ENCODE data around the gene COQ4.
"Not testable (repeated sequence)": the region's sequence is repeated elsewhere in the genome, so short reads cannot be mapped to it uniquely, and the experiment has no call there.

The COQ4 gene

DNA sequence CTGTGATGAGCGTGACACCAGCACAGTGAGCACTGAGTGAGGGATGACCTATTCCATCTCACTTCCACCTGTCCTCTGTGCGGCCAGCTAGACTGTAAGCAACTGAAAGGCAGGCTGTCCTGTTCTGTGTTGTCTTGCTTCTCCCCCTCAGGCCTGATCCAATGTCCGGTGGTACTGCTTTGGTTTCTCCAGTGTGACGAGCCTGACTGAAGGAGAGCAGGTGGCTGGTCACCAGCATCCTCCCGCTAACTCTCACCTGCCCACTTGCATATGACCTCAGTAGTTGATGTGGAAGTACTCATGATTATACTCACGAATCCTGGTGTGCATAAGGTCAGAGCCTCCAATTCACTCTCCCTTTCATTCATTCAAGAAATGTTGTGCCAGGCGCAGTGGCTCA, 15.3 kb downstream of the COQ4 start:
- peaks cover 4% of the 10 kb centered on the region for H3K4me1 ChIP-seq (ENCODE audit: insufficient read depth, insufficient read length)
- no peak overlapping the region for H3K4me3 ChIP-seq (ENCODE audit: insufficient read length, low read depth)
- no peaks in the 10 kb centered on the region for H3K27me3 ChIP-seq (ENCODE audit: insufficient read depth, insufficient read length)
- no peak for TF ChIP-seq SUZ12 (IDR thresholded peaks at IDR 0.05; ENCODE audit: extremely low read depth, insufficient read depth, insufficient read length)
- no peak for TF ChIP-seq ZNF274 (IDR thresholded peaks at IDR 0.05; ENCODE audit: low read depth, low read length)
- TF ChIP-seq YY1 (IDR thresholded peaks at IDR 0.05; ENCODE audit: insufficient read depth, insufficient read length): no peak
- no peak overlapping the region for H3K9ac ChIP-seq (ENCODE audit: insufficient read length, low read depth)
- H3K9me3 ChIP-seq (ENCODE audit: insufficient read depth, low read length): no peaks in the 10 kb centered on the region
- H3K36me3 ChIP-seq (ENCODE audit: insufficient read depth, insufficient read length, low read length): peaks cover 40% of the 10 kb centered on the region
- DNase-seq (ENCODE audit: low read depth, low spot score): no peak

DNA sequence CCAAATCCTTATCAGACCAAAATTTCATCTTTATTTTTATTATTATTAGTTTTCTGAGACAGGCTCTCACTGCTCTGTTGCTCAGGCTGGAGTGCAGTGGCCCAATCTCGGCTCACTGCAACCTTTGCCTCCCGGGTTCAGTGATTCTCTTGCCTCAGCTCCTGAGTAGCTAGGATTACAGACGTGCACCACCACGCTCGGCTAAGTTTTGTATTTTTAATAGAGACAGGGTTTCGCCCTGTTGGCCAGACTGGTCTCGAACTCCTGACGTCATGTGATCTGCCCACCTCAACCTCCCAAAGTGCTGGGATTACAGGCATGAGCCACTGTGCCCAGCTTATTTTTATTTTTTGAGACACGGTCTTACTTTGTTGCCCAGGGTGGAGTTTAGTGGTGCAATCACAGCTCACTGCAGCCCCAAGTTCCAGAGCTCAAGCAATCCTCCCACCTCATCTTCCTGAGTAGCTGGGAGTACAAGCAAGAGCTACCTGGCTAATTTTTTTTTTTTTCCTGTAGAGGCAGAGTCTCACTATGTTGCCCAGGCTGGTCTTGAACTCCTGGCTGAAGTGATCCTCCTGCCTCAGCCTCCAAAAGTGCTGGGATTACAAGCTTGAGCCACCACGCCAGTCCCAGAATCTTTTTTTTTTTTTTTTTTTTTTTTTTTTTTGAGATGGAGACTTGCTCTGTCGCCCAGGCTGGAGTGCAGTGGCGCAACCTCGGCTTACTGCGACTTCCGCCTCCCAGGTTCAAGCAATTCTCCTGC, 16.4 kb downstream of the COQ4 start:
- not testable (repeated sequence) for H3K4me1 ChIP-seq (ENCODE audit: insufficient read depth, insufficient read length); DNase-seq (ENCODE audit: low read depth, low spot score); H3K27me3 ChIP-seq (ENCODE audit: insufficient read depth, insufficient read length); H3K4me3 ChIP-seq (ENCODE audit: insufficient read length, low read depth); H3K9ac ChIP-seq (ENCODE audit: insufficient read length, low read depth); H3K9me3 ChIP-seq (ENCODE audit: insufficient read depth, low read length)
- H3K36me3 ChIP-seq (ENCODE audit: insufficient read depth, insufficient read length, low read length): peaks cover 40% of the 10 kb centered on the region

DNA sequence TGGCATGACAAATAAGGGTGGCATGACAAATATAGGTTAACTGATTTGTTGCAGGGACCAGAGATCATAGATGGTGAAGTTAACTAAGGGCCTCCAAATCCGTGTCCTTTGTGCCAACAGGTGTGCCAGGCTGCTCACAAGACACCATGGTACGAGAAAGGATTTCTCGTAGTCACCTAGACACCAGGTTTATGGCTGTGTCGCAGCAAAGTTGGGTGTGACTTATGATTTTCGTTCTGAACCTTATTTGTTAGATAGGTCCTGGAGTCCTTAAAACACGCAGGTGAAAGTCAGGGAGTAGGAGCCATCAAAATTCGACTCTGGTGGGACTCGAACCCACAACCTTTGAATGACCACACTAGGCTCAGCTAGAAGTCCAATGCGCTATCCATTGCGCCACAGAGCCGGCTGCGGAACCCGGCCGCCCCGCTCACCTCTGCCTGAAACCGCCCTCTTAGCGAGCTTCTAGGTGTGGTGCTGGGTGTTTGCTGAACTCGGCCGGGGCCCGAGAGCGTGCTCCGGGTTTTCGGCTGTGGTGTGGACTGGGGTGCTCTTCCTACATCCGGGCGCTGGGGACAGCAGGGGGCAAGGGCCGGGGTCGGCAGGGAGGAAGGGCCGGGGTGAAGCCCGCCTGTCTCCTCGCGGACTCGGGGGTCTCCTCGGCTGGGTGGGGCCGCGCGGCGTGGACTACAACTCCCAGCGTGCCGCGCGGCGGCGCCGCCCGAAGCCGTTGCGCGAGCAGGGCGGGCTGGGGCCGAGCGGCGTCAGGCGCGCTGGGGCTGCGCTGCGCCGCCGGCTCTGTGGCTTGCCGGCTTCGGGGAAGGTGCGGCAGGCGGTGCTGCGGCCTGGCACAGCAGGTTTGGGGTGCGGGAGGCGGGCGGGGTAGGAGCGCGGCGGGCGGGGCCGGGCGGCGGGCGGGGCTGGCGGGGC, 17.4 kb downstream of the COQ4 start, which contains the start of gene SLC27A4:
TSS of gene SLC27A4 (plus strand) at position 767 of the 930 bp plus-strand sequence. CDS start 2,606 bp downstream, outside the sequence.
- TF ChIP-seq YY1 (IDR thresholded peaks at IDR 0.05; ENCODE audit: insufficient read depth, insufficient read length) (no peak), SUZ12 (IDR thresholded peaks at IDR 0.05; ENCODE audit: extremely low read depth, insufficient read depth, insufficient read length) (no peak), ZNF274 (IDR thresholded peaks at IDR 0.05; ENCODE audit: low read depth, low read length) (no peak)
- H3K9me3 ChIP-seq (ENCODE audit: insufficient read depth, low read length): no peaks in the 10 kb centered on the region
- peaks cover 3% of the 10 kb centered on the region for H3K4me1 ChIP-seq (ENCODE audit: insufficient read depth, insufficient read length)
- no peaks in the 10 kb centered on the region for H3K27me3 ChIP-seq (ENCODE audit: insufficient read depth, insufficient read length)
- peak; percentile 75 for DNase-seq (ENCODE audit: low read depth, low spot score)
- peak within 1 kb of the TSS; percentile 66 for H3K4me3 ChIP-seq (ENCODE audit: insufficient read length, low read depth)
- peak within 1 kb of the TSS; percentile 86 for H3K9ac ChIP-seq (ENCODE audit: insufficient read length, low read depth)
- peaks cover 45% of the 10 kb centered on the region for H3K36me3 ChIP-seq (ENCODE audit: insufficient read depth, insufficient read length, low read length)

DNA sequence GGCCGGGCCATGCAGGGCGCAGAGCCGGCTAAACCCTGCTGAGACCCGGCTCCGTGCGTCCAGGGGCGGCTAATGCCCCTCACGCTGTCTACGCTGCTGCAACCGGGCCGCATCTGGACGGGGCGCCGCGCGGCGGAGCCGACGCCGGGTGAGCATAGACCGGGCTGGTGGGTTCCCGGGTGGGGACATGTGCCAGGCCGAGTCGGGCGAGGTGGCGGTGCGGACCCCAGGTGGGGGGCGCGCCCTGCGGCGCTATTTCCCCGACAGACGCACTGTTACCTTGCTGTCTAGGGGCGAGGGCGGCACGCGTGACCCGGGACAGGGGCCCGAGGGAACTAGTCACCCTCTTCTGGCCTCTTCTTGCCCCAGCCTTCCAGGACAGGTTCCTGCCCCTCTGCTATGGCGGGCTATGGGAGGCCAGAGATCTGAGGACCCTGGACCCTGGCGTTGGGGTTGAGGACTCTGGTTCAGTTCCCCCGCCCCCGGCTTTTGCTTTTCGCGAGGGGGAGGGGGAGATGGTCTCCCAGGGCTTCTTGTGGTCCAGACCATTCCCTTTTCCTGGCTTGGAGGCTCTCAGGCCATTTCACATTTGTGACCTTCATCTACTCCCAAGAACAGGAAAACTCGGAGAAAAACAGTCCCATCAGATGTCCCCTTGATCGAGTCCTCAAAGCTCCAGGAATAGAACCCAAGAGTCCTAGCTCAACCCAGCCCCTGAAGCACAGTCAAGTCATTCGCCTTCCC, 18.2 kb downstream of the COQ4 start:
- Histone ChIP-seq H3K9ac (ENCODE audit: insufficient read length, low read depth) (peak overlapping the region; percentile 80), H3K4me1 (ENCODE audit: insufficient read depth, insufficient read length) (peaks cover 3% of the 10 kb centered on the region), H3K9me3 (ENCODE audit: insufficient read depth, low read length) (no peaks in the 10 kb centered on the region), H3K4me3 (ENCODE audit: insufficient read length, low read depth) (peak overlapping the region; percentile 66), H3K36me3 (ENCODE audit: insufficient read depth, insufficient read length, low read length) (peaks cover 45% of the 10 kb centered on the region), H3K27me3 (ENCODE audit: insufficient read depth, insufficient read length) (no peaks in the 10 kb centered on the region)
- DNase-seq (ENCODE audit: low read depth, low spot score): no peak
- TF ChIP-seq ZNF274 (IDR thresholded peaks at IDR 0.05; ENCODE audit: low read depth, low read length) (no peak), SUZ12 (IDR thresholded peaks at IDR 0.05; ENCODE audit: extremely low read depth, insufficient read depth, insufficient read length) (no peak), YY1 (IDR thresholded peaks at IDR 0.05; ENCODE audit: insufficient read depth, insufficient read length) (no peak)

DNA sequence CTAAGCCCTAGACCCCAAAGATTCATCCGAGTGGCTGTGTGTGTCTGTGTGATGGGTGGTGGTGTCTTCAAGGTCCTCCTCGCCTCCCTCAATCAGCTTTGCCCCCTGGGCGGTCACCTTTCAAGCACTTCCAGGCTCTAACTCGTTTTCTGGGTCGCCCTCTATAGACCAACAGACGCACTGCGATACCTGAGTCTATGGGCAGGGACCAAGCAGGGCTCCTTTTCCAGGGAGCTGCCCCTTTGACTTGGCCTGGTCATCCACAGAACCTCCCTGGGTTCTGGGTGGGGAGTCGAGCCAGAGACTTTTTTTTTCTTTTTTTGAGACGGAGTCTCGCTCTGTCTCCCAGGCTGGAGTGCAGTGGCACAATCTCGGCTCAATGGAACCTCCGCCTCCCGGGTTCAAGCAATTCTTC, 18.8 kb downstream of the COQ4 start:
- Histone ChIP-seq H3K36me3 (ENCODE audit: insufficient read depth, insufficient read length, low read length) (peaks cover 43% of the 10 kb centered on the region), H3K4me3 (ENCODE audit: insufficient read length, low read depth) (peak overlapping the region; percentile 66), H3K9me3 (ENCODE audit: insufficient read depth, low read length) (no peaks in the 10 kb centered on the region), H3K27me3 (ENCODE audit: insufficient read depth, insufficient read length) (no peaks in the 10 kb centered on the region), H3K4me1 (ENCODE audit: insufficient read depth, insufficient read length) (peaks cover 3% of the 10 kb centered on the region), H3K9ac (ENCODE audit: insufficient read length, low read depth) (peak overlapping the region; percentile 80)
- no peak for DNase-seq (ENCODE audit: low read depth, low spot score)
- TF ChIP-seq YY1 (IDR thresholded peaks at IDR 0.05; ENCODE audit: insufficient read depth, insufficient read length) (no peak), SUZ12 (IDR thresholded peaks at IDR 0.05; ENCODE audit: extremely low read depth, insufficient read depth, insufficient read length) (no peak), ZNF274 (IDR thresholded peaks at IDR 0.05; ENCODE audit: low read depth, low read length) (no peak)

DNA sequence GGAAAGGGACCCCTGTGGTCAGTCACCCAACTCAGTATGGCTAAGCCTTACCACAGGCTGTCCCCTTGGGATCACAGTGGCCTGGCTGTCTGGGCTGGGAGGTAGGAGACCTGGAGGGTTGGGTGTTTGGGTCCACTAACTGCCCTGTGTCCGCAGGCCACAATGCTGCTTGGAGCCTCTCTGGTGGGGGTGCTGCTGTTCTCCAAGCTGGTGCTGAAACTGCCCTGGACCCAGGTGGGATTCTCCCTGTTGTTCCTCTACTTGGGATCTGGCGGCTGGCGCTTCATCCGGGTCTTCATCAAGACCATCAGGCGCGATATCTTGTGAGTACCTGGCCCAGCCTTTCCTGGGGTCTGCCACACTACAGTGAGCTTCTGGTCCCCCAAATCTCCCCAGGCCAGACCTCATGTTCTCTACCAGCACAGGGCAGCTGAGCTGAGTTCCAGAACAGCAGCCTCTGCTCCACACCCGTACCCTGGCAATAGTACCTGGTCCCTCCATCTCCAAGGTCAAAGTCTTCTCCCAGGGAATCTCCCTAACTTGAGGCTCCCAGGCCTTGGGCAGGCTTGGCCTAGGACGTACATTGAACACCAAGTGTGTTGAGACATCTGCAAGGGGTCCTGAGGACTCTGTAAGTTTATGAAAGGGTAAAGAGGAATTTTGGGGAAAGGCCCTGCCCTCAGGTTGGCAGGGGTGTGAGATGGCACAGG, 20.5 kb downstream of the COQ4 start:
- Histone ChIP-seq H3K27me3 (ENCODE audit: insufficient read depth, insufficient read length) (no peaks in the 10 kb centered on the region), H3K9ac (ENCODE audit: insufficient read length, low read depth) (no peak overlapping the region), H3K9me3 (ENCODE audit: insufficient read depth, low read length) (no peaks in the 10 kb centered on the region), H3K36me3 (ENCODE audit: insufficient read depth, insufficient read length, low read length) (peaks cover 56% of the 10 kb centered on the region), H3K4me1 (ENCODE audit: insufficient read depth, insufficient read length) (peaks cover 3% of the 10 kb centered on the region), H3K4me3 (ENCODE audit: insufficient read length, low read depth) (no peak overlapping the region)
- no peak for DNase-seq (ENCODE audit: low read depth, low spot score)
- no peak for TF ChIP-seq ZNF274 (IDR thresholded peaks at IDR 0.05; ENCODE audit: low read depth, low read length)
- TF ChIP-seq SUZ12 (IDR thresholded peaks at IDR 0.05; ENCODE audit: extremely low read depth, insufficient read depth, insufficient read length): no peak
- no peak for TF ChIP-seq YY1 (IDR thresholded peaks at IDR 0.05; ENCODE audit: insufficient read depth, insufficient read length)
